GM10266 (cell line): ENCODE measurements around the gene CUL3.
"Not testable (repeated sequence)": the region's sequence is repeated elsewhere in the genome, so short reads cannot be mapped to it uniquely, and the experiment has no call there.

Experiments used
- DNase-seq: peaks from one replicate; pipeline ENCODE4 v3.0.0; 2012; ENCODE audit errors: extremely low spot score
- TF ChIP-seq, protein P1 (sequence below): IDR thresholded peaks from 2 replicates; pipeline ENCODE4 v1.5.1; 2012; ENCODE audit warnings: mild to moderate bottlenecking, low read depth; ENCODE audit not compliant: control insufficient read depth, insufficient read depth; ENCODE audit errors: missing control alignments

CUL3 gene

GRCh38 chr2:224520064-224520463 lies 65.1 kb downstream of the CUL3 start:
- DNase-seq, result peak; percentile 31
- TF ChIP-seq, protein P1, sequence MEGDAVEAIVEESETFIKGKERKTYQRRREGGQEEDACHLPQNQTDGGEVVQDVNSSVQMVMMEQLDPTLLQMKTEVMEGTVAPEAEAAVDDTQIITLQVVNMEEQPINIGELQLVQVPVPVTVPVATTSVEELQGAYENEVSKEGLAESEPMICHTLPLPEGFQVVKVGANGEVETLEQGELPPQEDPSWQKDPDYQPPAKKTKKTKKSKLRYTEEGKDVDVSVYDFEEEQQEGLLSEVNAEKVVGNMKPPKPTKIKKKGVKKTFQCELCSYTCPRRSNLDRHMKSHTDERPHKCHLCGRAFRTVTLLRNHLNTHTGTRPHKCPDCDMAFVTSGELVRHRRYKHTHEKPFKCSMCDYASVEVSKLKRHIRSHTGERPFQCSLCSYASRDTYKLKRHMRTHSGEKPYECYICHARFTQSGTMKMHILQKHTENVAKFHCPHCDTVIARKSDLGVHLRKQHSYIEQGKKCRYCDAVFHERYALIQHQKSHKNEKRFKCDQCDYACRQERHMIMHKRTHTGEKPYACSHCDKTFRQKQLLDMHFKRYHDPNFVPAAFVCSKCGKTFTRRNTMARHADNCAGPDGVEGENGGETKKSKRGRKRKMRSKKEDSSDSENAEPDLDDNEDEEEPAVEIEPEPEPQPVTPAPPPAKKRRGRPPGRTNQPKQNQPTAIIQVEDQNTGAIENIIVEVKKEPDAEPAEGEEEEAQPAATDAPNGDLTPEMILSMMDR, result no peak

DNA sequence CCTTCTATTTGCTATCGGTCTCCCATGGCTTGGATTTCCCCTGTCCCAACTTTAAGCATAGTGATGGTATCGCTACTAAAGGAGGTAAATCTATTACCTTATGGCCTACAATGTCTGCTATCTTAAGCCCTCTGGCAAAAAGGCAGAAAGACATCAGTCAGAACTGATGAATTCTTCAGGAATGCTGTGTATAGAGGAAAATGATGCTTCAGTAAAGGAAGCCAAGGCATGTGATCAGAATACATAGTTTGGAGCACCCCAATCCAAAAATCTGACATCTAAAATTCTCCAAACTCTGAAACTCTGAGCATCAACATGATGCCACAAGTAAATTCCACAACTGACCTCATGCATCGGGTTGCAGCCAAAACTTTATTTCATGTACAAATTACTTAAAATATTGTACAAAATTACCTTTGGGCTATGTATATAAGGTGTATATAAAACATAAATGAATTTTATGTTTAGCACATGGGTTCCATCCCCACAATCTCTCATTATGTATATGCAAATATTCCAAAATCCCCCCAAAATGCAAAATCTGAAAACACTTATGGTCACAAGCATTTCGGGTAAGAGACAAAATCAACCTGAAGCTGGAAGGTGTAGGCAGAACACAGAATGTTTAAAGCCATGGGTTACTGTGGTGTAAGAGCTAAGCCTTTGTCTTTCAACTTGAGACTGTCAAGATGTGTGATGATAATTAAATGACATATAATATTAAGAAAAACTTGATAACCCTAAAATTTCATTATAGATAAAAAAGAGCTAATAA lies 66.2 kb downstream of the CUL3 start:
- TF ChIP-seq, protein P1, result no peak
- DNase-seq, result no peak

- TF ChIP-seq, protein P1, result no peak
- DNase-seq, result no peak
Measured at GRCh38 chr2:224517963-224518362, 67.2 kb downstream of the CUL3 start.

- DNase-seq, result not testable (repeated sequence)
Measured at GRCh38 chr2:224516393-224516792, 68.8 kb downstream of the CUL3 start.

GRCh38 chr2:224513991-224514390 lies 71.2 kb downstream of the CUL3 start:
- TF ChIP-seq, protein P1, result no peak
- DNase-seq, result no peak

GRCh38 chr2:224507789-224508188 lies 77.4 kb downstream of the CUL3 start:
- TF ChIP-seq, protein P1, result no peak
- DNase-seq, result no peak

- TF ChIP-seq, protein P1, result no peak
- no peak for DNase-seq
Measured at GRCh38 chr2:224506494-224506893, 78.7 kb downstream of the CUL3 start.

- TF ChIP-seq, protein P1, result no peak
Measured at GRCh38 chr2:224498991-224499390, 86.2 kb downstream of the CUL3 start.

More at GRCh38 chr2:224498991-224499390, 86.2 kb downstream of the CUL3 start:
- no peak for DNase-seq
